GM18909 (cell line): ENCODE measurements around the gene RASGRP3.

Source experiments
- ATAC-seq: cut with Tn5 transposase; IDR thresholded peaks from one replicate; pipeline ENCODE4 v1.9.1; 2021; ENCODE audit warnings: mild to moderate bottlenecking; ENCODE audit not compliant: unreplicated experiment, poor library complexity

Gene RASGRP3

DNA sequence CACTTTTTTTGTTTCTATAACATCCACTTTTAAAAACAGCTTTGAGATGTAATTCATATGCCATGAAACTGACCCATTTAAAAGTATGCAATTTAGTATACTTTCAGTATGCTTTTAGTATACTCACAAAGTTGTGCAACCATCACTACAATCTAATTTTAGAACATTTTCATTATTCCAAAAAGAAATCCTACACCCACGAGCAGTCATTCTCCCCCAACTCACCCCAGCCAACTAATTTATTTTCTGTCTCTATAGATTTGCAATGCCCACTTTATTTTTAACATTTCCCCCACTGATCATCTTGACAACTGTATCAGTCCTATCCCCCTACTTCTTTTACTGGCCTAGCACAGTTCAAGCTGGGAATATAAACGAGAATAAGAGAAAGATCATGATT is 83.6 kb downstream of the RASGRP3 start:
- ATAC-seq, result no peak

- ATAC-seq, result no peak
Observed at GRCh38 chr2:33561872-33562271, 85.4 kb downstream of the RASGRP3 start.

GRCh38 chr2:33570681-33571080 is 94.2 kb downstream of the RASGRP3 start:
- no peak for ATAC-seq

DNA sequence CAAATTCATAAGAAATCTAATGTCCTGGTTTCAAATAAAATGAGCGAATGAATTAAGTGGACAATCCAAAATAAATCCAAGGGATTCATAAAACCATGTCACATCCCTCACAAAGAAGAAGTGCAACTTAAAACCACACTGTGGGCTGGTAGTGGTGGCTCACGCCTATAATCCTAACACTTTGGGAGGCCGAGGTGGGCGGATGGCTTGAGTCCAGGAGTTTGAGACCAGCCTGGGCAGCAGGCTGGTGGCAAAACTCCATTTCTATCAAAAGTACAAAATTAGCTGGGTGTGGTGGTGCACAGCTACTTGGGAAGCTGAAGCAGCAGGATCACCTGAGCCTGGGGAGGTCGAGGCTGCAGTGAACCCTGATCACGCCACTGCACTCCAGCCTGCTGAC is 97.2 kb downstream of the RASGRP3 start:
- no peak for ATAC-seq

GRCh38 chr2:33577084-33577483 is 100.6 kb downstream of the RASGRP3 start:
- ATAC-seq, result no peak

- no peak for ATAC-seq
Observed at GRCh38 chr2:33577668-33578067, 101.2 kb downstream of the RASGRP3 start.

DNA sequence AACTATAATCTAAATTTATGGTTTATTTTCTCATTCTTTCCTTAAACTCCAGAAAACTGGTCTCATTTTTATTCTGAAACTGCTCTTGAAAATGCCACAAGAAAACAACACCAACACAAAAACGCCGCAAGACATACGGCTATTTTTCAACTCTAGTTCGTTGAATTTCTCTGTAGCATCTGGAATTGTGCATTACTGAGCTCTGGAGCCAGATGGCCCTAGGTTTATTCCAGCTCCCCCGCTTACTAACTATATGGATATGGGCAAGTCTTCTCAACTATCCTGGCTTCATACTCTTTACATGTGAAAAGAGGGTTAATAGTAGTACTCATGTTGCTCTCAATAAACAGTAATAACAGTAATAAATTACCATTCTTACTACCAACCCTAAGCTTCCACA is 102.8 kb downstream of the RASGRP3 start:
- ATAC-seq, result no peak

DNA sequence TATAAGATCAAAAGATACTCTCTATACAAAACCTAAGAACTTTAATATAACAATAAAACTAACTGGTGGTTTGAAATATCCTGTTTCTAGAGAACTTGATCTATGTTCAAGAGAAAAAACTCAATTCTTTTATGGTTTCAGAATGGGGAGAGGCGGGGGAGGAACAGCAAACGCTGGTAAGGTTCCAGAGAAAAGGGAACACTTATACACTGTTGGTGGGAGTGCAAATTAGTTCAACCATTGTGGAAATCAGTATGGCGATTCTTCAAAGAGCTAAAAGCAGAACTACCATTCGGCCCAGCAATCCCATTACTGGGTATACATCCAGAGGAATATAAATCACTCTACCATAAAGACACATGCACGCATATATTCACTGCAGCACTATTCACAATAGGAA is 105.4 kb downstream of the RASGRP3 start:
- ATAC-seq, result no peak

DNA sequence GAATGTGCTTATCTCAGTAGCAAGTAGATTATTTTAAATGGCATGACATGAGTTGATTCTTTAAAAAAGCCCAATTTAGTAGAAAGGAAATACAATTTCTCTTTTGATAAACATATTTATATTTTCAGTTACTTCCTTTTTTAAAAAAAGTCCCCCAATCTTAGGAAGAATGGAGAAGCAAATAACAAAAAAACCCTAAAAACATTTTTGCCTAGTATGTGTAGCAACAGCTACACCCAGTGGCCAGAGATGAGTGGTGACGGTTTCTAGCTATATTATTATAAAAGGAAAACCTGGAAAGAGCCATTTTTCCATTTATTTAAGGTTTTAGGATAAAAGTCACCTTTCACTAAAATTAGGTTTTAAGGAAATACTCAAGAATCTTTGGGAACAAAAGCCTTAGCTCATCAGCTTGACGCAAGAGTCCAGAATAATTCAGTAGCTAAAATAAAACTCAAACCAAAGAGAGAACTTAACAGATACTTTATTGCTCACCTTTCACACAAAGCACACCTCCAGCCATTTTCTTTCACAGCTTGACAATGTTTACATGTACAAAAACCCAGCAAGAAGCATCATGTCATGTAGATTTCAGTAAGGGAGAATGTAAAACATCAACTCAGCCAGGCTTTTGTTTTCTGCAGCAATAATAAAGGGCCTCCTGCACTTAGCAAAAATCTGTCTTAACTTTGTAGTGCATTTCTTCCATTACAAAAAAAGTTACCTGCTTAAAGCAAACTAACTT is 106.9 kb downstream of the RASGRP3 start:
- peak; percentile 63 for ATAC-seq

GRCh38 chr2:33586766-33587165 is 110.3 kb downstream of the RASGRP3 start:
- no peak for ATAC-seq

DNA sequence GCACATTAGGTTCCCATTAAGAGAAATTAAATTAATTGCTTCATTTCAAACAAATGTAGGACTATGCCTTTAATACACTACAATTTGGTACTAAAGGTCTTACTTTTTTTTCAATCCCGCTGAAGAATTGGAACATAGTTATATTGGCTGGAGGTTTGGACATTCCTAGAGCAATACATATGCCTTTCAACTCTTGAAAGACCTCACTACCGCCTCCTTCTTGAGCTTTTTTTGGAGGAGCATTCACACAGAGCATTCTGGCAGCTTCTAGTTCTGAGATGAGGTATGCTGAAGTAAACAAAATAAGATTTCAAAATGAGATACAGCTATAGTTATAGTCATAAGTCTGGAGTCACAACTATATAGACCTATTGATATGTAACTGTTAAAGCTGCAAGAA is 111.8 kb downstream of the RASGRP3 start:
- ATAC-seq, result no peak

DNA sequence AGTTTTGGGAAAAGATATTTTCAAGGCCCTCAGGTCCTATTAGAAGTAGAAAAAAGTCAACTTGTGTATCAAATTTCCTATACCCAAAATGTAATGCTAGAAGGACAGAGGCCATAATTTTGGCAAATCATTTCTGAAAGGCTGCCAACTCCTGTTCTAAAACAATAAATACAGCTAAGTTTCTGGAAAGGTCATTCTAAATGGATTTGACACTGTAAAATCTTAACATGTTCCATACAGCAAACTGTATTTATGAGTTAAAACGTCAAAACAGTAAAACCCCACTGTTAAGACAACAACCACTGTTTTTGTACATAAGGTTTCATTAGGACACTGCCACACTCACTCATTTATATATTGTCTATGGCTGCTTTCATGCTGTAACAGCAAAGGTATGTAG is 113.0 kb downstream of the RASGRP3 start:
- ATAC-seq, result no peak

- no peak for ATAC-seq
Observed at GRCh38 chr2:33595385-33595784, 118.9 kb downstream of the RASGRP3 start.

DNA sequence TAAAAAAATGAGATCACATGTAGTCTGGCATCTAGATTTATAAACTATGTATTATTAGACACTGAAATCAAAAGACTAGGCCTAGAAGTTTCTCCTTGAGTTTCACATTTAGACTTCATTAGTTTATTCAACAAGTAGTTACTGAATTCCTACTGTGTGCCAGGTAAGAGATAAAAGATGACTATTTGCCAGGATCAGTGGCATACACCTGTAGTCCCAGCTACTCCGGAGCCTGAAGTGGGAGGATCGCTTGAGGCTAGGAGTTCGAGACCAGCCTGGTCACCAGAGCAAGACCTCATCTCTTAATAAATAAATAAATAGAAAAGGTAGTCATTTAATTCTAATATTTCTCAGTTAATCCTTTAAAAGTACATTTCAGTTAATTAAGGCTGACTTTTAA is 120.6 kb downstream of the RASGRP3 start:
- no peak for ATAC-seq

- peak; percentile 62 for ATAC-seq
Observed at GRCh38 chr2:33598561-33599174, 122.2 kb downstream of the RASGRP3 start.

GRCh38 chr2:33599175-33599942 is 122.9 kb downstream of the RASGRP3 start, which contains the start of gene FAM98A:
FAM98A (minus strand) TSS chr2:33599299; CDS start chr2:33599221, 78 bp downstream.
- peak; percentile 94 for ATAC-seq

- no peak for ATAC-seq
Observed at GRCh38 chr2:33599943-33600192, 123.4 kb downstream of the RASGRP3 start.

DNA sequence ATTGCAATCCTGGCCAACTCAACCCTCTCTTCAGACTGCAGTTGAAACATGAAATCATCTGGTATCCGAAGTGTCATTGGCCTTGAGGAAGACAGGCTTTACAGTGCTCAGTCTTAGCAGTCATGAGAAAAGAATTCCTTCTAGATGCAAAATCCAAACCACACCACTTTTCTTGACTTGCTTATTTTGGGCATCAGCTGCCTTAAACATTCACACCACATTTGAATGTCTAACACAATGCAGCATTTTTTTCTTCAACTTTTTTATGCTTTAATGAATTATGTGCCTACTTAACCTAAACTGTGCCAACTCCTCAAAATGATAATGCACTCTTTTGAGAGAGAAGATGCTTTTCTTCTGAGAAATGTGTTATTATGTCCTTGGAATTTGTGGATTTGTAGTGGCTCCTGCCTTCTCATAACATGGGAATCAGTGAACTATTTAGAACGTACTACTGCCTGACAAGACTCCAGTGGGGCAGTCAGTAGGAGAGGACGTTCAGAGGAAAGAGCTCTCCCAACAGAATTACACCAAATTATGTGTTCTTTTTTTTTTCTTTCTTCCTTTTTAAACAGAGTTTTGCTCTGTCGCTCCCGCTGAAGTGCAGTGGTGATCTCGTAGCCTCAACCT is 125.9 kb downstream of the RASGRP3 start:
- ATAC-seq, result no peak

GRCh38 chr2:33603416-33603815 is 127.0 kb downstream of the RASGRP3 start:
- no peak for ATAC-seq

- no peak for ATAC-seq
Observed at GRCh38 chr2:33605056-33605455, 128.6 kb downstream of the RASGRP3 start.

GRCh38 chr2:33606100-33606499 is 129.7 kb downstream of the RASGRP3 start:
- no peak for ATAC-seq
